GM21619 (cell line): ENCODE data around the gene CCPG1.
A peak's percentile ranks its signal among the peaks of the same experiment; 100 is the strongest.
"Not testable (repeated sequence)": the region's sequence is repeated elsewhere in the genome, so short reads cannot be mapped to it uniquely, and the experiment has no call there.

Experiments used
- ATAC-seq: cut with Tn5 transposase; IDR thresholded peaks from one replicate; pipeline ENCODE4 v1.9.1; 2021; ENCODE audit not compliant: unreplicated experiment

CCPG1 gene, protein sequence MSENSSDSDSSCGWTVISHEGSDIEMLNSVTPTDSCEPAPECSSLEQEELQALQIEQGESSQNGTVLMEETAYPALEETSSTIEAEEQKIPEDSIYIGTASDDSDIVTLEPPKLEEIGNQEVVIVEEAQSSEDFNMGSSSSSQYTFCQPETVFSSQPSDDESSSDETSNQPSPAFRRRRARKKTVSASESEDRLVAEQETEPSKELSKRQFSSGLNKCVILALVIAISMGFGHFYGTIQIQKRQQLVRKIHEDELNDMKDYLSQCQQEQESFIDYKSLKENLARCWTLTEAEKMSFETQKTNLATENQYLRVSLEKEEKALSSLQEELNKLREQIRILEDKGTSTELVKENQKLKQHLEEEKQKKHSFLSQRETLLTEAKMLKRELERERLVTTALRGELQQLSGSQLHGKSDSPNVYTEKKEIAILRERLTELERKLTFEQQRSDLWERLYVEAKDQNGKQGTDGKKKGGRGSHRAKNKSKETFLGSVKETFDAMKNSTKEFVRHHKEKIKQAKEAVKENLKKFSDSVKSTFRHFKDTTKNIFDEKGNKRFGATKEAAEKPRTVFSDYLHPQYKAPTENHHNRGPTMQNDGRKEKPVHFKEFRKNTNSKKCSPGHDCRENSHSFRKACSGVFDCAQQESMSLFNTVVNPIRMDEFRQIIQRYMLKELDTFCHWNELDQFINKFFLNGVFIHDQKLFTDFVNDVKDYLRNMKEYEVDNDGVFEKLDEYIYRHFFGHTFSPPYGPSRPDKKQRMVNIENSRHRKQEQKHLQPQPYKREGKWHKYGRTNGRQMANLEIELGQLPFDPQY

DNA sequence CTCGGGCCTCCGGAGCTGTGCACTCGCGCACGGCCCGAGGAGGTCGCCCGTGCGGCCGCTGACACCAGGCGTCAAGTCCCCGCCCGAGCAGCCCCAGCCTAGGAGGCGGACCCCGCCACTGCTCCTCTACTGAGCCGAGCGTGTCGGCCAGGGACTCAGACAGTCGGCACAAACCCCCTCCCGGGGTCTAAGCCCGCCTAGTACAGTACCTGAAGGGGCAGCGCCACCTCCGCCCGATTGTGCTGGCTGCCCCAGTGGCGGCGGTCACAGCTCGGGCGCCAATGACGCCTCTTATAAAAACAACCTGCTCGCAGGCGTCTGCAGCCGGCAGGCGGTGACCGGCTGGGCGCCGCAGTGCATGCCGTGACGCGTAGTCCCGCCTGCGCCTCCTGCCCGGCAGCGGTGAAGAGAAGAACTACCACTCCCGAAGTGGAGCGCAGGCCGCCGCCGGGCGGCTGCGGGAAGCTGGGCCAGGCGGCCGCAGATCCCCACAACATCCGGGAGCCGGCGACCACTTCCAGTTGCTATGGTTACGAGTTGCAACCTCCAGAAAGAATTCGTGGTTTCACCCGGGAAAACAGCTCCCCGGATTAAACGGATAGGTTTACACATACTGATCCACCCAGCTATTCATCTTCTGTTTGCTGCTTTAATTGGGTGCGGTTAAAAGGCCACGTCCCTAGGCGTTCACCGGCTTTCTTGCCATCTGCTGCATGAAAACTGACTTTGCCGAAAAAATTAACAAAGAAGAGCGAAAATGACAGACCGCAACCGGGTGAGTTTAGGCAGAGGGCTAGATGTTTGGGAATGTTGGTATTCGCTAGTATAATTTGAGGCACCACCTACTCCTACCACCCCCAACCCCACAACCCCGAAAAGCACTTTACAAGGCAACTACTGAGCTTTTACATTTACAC is at the start of gene CCPG1, which contains the start of gene PIERCE2:
Gene CCPG1 (minus strand): TSS at position 348 of the 917 bp plus-strand sequence. CDS start 18,935 bp downstream, outside the sequence.
Gene PIERCE2 (plus strand): TSS at position 484 of the 917 bp plus-strand sequence. CDS start 274 bp downstream, at position 758.
- peak; percentile 92 for ATAC-seq

DNA sequence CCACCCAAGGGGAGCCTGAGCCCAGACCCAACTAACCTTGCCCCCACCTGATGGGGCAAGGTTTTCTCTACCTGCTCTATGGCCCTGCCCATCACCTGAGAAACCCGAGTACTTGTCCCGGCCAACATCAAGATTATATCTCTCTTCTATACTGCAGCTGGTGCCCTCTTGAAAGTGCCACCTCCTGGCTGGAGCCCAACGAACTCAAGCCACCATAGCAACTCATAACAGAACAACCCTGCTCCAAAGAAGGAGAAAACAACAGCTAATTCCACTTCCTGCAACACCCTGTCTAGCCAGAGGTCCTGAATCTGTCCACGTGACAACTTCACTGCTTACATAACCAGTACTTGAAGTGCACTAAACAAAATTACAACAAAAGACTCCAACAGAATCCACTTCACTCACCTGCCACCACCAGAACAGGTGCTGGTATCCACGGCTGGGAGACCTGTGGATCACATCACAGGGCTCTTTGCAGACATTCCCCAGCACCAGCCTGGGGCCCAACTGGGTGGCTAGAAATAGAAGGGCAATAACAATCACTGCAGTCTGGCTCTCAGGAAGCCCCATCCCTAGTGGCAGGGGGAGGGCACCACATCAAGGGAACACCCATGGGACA is 49.4 kb upstream of the CCPG1 start:
- no peak for ATAC-seq

DNA sequence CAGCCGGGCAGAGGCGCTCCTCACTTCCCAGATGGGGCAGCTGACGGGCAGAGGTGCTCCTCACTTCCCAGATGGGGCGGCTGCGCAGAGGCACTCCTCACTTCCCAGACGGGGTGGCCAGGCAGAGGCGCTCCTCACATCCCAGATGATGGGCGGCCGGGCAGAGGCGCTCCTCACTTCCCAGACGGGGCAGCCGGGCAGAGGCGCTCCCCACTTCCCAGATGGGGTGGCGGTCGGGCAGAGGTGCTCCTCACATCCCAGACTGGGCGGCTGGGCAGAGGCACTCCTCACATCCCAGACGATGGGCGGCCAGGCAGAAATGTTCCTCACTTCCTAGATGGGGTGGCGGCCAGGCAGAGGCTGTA is 38.9 kb upstream of the CCPG1 start:
- not testable (repeated sequence) for ATAC-seq

DNA sequence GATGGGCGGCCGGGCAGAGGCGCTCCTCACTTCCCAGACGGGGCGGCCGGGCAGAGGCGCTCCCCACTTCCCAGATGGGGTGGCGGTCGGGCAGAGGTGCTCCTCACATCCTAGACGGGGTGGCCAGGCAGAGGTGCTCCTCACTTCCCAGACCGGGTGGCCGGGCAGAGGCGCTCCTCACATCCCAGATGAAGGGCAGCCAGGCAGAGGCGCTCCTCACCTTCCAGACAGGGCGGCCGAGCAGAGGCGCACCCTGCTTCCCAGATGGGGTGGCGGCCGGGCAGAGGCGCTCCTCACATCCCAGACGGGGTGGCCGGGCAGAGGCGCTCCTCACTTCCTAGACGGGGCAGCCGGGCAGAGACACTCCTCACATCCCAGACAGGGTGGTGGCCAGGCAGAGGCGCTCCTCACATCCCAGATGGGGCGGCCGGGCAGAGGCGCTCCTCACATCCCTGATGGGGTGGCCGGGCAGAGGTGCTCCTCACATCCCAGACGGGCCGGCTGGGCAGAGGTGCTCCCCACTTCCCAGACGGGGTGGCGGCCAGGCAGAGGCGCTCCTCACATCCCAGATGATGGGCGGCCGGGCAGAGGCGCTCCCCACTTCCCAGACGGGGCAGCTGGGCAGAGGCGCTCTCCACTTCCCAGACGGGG is 38.3 kb upstream of the CCPG1 start:
- ATAC-seq: not testable (repeated sequence)

DNA sequence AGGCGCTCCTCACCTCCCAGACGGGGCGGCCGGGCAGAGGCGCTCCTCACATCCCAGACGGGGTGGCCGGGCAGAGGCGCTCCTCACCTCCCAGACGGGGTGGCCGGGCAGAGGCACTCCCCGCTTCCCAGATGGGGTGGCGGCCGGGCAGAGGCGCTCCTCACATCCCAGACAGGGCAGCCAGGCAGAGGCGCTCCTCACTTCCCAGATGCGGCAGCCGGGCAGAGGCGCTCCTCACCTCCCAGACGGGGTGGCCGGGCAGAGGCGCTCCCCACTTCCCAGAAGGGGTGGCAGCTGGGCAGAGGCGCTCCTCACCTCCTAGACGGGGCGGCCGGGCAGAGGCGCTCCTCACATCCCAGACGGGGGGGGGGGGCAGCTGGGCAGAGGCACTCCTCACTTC is 37.8 kb upstream of the CCPG1 start:
- not testable (repeated sequence) for ATAC-seq

DNA sequence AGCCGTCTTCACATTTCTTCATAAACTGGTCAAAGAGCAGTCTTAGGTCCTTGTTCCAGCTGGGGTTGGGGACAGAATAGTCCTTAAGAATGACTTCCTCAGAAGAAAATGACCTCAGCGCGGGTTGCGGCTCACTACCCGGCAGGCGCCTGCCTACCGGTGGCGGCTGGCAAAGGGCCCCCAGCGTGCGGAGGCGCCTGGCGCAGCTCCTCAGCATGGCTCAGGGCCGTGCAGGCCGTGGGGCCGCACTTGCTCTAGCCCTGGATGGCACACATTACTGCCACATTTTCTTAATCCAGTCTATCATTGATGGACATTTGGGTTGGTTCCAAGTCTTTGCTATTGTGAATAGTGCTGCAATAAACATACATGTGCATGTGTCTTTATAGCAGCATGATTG is 35.0 kb upstream of the CCPG1 start:
- not testable (repeated sequence) for ATAC-seq

DNA sequence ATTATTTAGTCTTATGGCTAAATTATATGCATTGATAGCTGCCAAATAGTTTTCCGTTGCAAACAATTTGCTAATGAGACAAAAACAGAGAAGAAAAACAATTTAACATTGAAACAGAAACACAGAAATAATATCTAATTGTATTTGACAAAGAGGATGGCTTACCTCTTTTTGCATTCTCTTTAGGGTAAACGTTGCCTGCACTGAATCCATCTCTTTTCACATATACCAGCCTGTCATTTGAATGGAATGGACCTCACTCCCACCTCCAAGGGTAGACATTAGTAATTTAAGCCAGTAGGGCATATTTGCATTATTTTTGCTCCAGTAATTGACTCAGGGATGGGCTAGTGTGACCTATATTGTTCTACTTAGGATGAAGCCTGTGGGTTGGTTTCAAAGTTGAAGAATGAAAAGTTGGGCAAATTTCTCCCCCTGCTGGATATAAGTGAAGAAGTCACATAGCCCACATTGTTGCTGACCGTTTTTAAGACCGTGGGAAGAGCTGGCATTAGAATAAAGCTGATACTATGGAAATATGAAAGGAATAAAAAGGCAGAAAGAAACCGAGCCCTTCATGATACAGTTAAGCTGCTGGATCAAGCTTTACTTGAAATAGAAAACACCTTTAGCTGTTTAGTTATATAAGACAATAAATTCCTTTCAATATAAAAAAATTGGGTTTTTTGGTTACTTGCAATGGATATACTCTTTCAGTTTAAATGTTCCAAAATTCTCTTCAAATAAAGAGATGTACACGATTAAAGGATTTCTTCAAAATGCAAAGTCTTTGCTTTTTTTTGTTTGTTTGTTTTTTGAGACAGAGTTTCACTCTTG is 27.0 kb upstream of the CCPG1 start:
- ATAC-seq: peak; percentile 77

DNA sequence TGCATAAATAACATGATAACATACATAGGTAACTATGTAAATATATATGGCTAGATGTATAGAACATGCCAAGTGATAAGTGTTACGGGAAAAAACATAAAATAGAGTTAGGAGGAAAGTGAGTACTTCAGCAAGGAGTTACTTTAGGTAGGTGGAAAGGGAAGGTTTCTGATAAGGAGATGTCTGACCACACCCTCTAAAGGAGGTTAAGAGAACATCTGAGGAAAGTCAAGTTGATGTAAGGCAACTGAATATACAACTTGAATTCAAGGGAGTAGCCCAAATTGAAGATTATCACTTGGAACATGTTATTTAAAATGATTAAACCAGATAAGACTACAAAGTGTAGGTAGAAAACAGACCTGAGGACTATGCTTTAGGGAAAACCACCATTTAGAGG is 13.9 kb upstream of the CCPG1 start:
- ATAC-seq: no peak

DNA sequence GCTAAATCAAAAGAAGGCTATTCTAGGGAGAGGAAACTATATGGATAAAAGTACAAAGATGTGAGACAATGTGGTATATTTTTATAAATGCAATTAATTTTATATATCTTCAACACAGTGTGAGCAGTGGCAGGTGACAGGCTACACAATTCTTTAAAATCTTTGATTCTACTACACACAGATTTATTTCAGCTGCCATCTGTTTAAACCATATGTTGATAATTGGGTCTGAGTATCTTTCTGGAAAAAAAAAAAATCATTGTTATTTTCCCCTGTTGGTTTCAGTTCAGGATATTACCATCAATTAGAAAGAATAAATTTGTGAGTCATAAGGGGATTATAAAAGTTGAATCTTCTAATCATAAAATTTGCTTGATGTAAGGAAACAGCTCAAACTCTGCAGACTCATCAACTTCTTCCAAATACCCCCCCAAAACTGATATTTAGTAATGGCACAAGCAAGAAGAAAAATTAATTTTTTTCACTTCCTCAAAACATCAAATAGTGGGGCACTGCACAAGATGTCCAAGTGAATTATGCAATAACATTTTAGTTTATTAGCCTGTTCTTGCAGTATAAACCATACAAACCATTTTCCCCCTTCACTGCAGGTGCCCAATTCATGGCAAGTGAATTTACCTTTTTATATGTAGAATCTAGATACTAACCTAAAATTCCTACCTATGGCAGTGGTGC is 12.2 kb upstream of the CCPG1 start:
- ATAC-seq: no peak

DNA sequence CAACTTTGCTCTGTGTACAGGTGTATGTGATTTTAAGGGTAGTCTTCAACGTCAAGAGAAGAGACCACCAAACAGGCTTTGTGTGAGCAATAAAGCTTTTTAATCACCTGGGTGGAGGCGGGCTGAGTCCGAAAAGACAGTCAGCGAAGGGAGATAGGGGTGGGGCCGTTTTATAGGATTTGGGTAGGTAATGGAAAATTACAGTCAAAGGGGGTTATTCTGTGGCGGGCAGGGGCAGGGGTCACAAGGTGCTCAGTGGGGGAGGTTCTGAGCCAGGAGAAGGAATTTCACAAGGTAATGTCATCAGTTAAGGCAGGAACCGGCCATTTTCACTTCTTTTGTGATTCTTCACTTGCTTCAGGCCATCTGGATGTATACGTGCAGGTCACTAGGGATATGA is 9.5 kb upstream of the CCPG1 start:
- not testable (repeated sequence) for ATAC-seq

DNA sequence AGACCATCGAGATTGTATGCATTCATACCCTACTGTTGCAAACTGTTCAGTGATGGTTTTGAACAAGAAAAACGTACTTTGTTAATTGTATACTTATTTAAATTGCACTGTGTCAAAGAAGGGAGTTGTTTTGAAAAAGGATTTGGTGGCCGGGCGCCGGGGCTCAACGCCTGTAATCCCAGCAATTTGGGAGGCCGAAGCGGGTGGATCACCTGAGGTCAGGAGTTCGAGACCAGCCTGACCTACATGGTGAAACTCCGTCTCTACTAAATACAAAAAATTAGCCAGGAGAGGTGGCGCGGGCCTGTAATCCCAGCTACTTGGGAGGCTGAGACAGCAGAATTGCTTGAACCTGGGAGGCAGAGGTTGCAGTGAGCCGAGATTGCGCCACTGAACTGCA is 817 bp upstream of the CCPG1 start:
- ATAC-seq: not testable (repeated sequence)

DNA sequence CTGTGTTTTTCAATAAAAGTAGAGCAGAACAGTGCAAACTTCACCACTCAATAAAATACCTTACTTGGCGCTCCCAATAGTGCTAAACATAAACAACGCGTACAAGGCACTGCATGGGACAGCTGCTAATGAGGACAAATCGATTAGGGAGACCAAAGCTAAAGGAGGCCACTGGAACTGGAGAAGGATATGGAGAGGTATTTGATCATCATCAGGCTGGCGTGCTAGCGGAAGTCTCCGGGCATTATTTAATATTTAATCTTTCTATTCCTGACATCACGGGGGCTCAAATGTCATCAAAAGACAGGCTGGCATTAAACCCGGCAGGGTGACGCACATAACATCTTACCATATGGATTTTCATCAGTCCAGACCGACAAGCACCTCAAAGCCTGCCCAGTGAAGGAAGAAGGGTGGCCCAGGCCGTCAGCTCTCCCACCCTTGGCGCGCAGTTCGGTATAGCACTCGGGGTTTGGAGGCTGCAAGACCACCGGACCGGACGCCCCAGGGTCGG is 604 bp downstream of the CCPG1 start:
- no peak for ATAC-seq

DNA sequence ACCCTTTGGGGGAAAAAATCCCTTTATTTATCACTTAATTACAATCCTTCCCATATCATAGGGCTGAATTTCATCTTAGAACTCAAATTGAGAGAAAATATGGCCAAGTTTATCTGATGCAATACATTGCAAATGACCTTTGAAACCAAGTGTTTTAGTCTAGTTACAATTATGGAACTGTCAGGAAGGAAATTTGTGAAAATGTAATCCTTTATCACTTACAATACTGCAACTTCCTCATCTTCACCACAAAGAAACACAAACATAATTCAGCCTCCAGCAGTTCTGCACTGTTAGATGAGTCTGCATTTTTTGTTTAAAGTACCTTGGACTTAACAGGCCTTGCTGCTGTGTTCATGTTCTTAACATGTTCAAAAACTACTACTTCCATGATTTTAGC is 4.6 kb downstream of the CCPG1 start:
- no peak for ATAC-seq

DNA sequence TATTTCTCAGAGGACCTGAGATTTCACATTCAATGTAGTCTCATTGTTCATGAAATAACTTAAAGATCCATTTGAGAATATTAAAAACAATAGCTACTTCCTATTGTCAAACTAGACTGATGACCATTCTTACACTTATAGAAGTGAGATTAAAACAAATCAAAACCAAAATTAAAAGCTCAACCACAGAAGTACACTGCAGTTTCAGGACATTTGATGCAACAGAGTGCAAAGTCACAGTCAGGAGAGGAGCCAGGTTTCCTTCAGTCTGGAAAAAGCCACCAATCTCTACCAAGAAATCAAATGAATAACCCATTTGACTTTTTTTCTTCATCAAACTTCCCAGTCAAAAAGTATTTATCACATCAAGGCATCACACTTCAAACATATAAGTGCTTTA is 5.5 kb downstream of the CCPG1 start:
- ATAC-seq: peak; percentile 40

DNA sequence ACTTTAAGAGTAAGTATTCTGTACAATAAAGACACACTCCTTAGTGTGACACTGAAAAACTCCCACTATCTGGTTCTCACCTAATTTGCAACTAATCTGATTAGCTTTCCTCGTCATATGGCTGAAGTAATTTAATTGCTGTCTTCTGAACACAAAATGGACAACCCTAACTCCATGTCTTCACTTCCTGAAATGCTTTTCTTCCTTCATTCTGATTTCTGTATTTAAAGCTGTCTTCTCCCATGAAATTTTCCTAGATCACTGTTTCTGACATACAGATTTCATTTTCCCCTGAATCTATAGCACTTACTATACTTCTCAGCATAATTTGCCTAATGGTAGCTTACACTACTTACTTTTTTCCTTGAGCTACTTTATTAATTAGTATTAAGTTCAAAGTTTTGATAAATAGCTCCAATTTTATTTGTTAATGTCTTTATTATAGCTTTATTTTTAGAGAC is 6.3 kb downstream of the CCPG1 start:
- ATAC-seq: no peak

DNA sequence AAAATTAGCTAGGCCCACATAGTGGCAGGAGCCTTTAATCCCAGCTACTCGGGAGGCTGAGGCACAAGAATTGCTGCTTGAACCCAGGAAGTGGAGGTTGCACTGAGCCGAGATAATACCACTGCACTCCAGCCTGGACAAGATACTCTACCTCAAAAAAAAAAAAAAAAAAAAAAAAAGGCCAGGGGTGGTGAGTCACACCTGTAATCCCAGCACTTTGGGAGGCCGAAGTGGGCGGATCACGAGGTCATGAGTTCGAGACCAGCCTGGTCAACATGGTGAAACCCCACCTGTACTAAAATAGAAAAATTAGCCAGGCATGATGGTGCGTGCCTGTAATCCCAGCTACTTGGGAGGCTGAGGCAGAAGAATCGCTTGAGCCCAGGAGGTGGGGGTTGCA is 8.1 kb downstream of the CCPG1 start:
- ATAC-seq: not testable (repeated sequence)

DNA sequence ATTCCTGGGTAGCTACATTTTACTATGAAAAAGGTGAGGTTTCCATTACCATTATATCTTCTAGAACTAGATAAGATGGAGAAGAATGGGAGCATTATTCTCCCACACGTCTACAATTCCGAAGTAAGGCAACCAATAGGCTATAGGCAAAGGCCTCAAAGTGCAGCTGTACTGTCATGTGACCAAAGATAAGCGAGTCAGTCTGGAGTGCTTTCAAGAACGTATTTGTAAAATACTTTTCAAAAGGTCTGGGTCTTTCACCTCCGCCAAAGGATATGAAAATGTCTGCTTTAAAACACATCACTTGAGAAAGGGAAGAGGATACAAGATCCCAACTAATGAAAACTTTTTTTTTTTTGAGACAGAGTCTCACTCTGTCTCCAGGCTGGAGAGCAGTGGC is 9.9 kb downstream of the CCPG1 start:
- no peak for ATAC-seq

DNA sequence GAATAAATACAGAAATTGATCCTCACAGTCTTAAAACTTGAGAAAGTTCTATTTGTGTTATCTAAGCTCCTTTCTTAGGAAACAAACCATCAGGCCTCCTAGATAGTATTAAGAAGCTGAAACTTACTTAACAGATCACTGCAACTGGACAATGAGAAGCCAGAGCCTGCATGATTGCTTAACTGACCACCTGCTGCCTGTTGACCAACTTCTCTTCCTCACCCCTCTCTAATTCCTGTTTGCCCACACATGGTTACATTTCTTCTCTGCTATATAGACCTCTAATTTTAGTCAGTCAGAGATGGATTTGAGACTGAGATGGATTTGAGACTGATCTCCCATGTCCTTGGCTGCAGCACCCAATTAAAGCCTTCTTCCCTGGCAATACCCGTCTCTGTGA is 13.5 kb downstream of the CCPG1 start:
- no peak for ATAC-seq
